HL-60 (cell line): ENCODE data around the gene YWHAG.

ENCODE experiments used
- SPI1 ChIP-seq: IDR thresholded peaks from 2 replicates; pipeline ENCODE4 v1.6.1; 2012; ENCODE audit warnings: low read depth, mild to moderate bottlenecking, borderline replicate concordance
- TF ChIP-seq, protein P1 (sequence below): IDR thresholded peaks from one replicate; pipeline ENCODE4 v1.5.1; 2011; ENCODE audit warnings: low read length, control low read depth, inconsistent platforms; ENCODE audit not compliant: insufficient read depth

DNA sequence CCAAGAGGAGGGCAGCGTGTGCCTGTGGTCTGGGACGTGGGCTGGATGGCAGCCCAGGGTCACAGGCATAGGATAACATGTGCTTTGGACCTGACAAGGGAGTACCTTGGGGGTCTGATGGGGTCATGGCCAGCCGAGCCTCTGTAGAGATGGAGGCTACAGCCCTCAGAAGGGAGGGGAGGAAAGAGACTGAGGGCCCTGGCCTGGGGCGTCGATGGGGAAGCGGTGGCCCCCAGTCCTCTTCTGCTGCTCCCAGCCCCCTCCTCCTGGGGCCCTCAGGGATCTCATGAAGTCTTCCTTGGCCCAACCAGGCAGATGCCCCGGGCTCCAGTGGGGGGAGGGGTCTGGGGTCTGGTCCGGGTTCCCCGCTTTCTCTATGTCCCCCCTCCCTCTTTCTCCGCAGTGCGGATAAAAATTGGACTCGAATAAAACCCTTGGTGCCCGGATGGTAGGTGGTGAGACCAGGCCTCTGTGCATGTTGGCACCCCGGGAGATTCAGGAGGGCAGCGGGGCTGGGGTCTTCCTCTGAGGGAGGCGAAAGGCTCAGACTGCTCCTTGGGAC, 71.9 kb downstream of the YWHAG start:
- TF ChIP-seq, protein P1, sequence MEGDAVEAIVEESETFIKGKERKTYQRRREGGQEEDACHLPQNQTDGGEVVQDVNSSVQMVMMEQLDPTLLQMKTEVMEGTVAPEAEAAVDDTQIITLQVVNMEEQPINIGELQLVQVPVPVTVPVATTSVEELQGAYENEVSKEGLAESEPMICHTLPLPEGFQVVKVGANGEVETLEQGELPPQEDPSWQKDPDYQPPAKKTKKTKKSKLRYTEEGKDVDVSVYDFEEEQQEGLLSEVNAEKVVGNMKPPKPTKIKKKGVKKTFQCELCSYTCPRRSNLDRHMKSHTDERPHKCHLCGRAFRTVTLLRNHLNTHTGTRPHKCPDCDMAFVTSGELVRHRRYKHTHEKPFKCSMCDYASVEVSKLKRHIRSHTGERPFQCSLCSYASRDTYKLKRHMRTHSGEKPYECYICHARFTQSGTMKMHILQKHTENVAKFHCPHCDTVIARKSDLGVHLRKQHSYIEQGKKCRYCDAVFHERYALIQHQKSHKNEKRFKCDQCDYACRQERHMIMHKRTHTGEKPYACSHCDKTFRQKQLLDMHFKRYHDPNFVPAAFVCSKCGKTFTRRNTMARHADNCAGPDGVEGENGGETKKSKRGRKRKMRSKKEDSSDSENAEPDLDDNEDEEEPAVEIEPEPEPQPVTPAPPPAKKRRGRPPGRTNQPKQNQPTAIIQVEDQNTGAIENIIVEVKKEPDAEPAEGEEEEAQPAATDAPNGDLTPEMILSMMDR: no peak
- TF ChIP-seq SPI1: no peak
